Measurements from ENCODE around the gene RAB11B.

DNA sequence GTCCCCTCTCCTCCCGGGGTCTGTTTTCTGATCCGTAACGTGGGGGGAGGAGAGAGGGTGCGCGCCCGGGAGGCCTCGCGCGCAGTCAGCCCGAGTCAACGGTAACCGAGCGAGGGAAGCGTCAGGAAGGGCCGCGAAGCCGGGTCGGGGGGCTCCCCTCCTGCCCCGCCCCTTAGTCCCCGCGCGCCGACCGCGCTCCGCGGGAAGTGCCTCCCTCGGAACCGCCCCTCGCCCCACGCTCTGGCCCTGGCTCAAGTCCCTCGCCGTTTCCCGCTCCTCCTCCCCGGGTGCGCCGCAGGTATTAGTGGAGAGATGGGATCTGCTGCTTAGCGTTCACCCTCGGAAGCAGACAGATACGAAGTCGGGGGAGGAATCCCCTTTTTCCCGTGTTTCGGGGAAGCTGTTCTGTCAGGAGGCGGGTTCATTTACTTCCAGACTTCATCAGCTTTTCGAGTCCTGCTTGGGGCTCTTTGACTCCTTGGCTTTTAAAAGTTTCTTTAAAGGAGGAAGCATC lies 55.4 kb downstream of the RAB11B start:
- TF ChIP-seq CTCF (conservative IDR thresholded peaks at IDR 0.05; ENCODE audit: low read length) (no peak), EZH2phosphoT487 (IDR thresholded peaks at IDR 0.05; ENCODE audit: borderline replicate concordance) (no peak)

Measured in Loucy (cell line).